HG03175 (cell line): ENCODE data around the gene FAH.
A peak's percentile ranks its signal among the peaks of the same experiment; 100 is the strongest.

Experiments used
- ATAC-seq: cut with Tn5 transposase; IDR thresholded peaks from one replicate; pipeline ENCODE4 v1.9.1; 2021; ENCODE audit warnings: mild to moderate bottlenecking, moderate library complexity; ENCODE audit not compliant: unreplicated experiment

Gene FAH

DNA sequence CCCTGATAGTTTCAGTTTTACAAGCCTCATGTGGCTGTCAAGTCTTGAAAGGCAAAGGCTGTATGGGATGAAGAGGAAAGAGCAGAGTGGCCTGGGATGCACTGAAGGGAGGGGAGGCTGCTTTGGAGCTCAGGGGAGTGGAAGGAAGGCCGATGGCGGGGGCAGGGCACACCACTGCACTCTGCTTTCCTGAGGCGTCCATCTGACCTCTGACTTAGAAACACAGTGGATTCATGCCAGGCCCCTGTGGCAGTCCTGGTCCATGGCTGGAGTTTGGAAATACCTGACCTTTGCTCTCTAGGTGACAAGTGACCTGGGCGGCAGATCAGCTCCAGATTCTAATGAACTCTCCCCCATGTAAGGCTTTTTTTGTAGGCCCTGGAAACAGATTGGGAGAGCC, 19.0 kb downstream of the FAH start:
- no peak for ATAC-seq

GRCh38 chr15:80172401-80172800, 19.6 kb downstream of the FAH start:
- no peak for ATAC-seq

DNA sequence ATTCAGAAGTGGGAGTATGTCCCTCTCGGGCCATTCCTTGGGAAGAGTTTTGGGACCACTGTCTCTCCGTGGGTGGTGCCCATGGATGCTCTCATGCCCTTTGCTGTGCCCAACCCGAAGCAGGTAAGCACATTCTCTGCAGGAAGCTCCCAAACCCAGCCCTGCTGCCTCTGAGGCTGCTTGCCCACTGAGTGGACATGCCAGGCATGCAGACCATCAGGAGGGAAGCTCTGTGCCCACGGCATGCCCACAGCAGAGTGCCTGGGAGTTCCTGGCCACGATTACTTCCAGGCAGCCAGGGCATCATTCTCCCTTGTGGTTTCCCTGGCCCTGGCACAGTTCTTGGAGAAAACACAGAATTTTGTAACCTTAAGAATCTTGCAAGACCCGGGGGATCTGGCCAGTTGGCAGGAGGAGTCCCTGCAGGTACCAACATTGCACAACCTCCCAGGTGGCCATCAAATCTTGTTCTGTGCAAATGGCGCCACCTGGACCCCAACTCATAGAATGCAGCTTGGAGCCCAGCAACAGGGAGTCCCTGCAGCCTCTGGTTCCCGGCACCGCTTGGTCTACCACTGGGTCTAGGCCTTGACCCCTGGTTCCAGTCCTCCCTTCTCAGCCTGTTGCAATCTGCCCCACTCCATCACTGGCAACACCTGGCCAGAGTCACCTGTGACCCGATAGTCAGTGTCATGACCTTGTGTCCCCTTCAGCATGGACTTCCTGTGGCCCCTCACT, 20.4 kb downstream of the FAH start:
- ATAC-seq = peak; percentile 74

- no peak for ATAC-seq
Observed at GRCh38 chr15:80174017-80174746, 21.4 kb downstream of the FAH start.

DNA sequence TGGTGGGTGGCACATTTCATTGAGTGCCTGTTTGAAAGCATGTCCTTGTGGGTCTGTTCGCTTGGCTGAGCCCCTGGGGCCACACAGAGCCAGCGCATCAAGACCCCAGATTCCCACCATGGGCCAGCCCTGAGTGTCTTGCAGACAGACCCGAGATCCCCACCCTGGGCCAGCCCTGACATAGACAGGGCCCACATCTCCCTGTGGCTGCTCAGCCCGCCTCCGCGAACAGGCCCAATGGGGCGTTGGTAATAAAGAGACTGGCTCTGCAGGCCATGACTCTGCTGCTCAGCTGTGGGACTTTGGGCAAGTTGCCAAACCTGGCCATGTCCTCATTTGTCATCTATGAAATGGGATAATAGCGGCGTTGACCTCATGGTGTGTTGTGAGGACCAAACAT, 22.6 kb downstream of the FAH start:
- ATAC-seq = no peak

- ATAC-seq = no peak
Observed at GRCh38 chr15:80176443-80176842, 23.6 kb downstream of the FAH start.

GRCh38 chr15:80177156-80177555, 24.4 kb downstream of the FAH start:
- no peak for ATAC-seq

DNA sequence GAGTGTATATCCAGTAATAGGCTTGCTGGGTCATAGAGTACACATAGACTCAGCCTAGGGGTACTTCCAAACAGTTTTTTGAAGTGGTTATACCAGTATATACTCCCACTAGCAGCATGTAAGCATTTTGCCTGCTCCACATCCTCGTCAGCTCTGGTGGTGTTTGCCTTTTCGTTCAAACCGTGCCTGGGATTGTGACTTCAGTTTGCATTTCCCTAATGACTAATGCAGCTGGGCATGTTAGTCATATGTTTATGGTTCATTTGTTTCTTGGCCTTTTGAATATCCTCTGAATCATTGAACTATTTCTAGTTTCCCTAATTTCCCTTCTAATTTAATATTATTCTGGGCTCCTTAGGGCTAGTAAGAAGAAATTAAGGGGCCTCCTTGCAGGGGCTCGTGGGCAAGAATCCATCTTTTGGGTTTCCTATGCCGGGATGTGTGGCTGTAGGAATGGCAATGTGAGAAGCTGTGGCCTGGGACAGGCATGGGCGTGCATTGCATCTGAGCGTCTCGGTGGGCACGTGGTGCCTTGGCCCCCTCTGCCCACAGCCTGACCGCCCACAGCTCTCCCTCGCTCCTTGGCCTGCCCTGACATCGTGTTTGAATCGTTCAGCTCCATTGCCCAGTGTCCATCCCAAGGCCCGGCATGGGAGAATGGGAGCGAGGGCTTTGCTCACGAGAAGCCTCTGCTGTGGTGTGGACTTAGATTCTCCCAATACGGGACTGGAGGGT, 26.4 kb downstream of the FAH start:
- ATAC-seq = no peak

DNA sequence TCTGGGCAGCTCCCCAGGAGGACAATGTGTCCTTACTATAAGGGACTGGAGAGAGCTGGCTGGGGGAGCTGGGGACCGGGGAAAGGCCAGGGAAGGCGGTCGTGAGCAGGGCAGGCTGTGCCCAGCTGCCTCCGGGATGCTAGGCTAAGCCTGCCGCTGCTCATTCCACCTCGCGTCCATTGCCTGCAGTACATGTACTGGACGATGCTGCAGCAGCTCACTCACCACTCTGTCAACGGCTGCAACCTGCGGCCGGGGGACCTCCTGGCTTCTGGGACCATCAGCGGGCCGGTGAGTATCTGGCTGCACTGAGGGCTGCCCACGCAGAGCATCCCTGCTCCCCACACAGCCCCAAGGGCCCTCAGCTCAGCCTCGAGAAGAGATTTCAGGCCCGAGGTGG, 27.1 kb downstream of the FAH start:
- no peak for ATAC-seq

DNA sequence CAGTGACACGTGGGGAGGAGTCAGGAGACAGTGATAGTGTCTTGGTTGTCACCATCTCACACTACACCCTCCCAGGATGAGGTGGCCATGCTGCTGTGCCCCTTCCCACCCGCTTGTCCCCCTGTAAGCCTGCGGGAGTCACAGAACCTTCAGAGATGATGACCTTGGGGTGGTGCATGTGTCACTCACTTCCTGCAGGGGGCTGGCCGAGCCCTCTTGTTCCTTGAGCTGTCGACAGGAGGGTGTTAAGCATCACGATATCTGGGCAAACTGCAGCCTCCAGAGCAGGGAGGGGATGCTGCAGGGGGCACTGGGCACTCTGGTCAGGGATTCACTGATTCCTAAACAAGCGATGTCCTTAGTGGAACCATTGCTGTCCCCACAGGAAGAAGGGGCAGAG, 27.7 kb downstream of the FAH start:
- no peak for ATAC-seq

DNA sequence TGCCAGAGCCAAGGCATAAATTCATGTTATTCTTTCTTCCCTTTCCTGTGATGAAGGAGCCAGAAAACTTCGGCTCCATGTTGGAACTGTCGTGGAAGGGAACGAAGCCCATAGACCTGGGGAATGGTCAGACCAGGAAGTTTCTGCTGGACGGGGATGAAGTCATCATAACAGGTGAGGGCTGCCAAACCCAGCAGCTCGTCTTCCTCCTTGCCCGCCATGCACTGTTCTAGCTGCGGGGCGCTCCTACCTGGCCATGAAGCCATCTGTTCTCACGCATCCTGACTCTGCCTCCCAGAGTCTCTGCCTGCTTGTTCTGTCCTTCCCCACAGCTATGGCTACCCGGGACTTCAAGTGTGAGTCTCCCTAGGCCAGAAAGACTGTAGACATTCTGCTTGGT, 28.2 kb downstream of the FAH start:
- ATAC-seq = no peak

DNA sequence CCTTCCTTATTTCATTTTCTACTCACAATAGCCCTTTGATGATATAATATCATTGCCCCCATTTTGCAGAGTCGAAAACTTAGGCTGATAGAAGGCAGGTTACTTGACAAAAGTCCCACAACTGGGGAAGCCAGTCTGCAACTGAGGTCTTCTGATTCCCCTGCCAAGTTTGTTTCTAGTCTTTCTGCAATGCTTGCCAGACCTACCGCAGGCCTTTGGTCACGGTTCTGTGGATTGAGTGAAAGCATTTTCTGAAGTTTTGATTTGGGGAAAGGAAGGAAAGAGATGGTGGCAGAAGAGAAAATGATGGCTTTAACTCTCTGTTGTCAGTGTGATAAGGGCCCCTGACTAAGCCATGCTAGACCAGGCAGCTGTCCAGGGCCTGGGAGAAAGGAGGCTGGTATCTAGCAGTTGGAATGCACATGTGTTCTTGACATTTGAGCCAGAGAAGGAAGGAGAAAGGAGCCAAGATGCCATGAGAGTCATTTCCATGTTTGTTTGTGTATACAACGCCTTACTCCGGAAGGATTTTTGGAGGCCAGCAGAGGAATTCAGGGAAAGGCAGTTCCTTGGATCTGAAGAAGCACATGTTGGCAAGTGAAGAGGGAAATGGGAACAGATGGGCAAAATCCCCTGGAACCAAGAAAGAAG, 29.9 kb downstream of the FAH start:
- ATAC-seq = no peak

DNA sequence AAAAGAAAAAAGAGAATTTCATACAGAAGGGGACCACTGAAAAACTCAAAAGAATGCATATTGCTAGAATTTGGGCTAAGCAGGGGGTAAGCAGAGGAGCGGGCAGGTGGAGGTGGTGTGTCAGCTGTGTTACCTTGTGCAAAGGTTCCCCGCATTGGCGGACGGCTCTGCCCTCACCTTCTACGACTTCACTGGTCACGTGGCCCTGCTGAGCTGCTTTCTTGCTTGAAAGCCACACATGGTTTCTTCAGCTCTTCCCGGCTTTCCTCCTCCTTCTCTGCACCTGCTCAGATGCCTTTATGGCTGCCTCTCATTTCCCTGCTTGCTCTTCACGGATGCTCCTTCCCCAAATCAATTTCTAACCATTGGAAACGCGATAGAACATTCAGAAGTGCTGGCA, 30.5 kb downstream of the FAH start:
- ATAC-seq = no peak

DNA sequence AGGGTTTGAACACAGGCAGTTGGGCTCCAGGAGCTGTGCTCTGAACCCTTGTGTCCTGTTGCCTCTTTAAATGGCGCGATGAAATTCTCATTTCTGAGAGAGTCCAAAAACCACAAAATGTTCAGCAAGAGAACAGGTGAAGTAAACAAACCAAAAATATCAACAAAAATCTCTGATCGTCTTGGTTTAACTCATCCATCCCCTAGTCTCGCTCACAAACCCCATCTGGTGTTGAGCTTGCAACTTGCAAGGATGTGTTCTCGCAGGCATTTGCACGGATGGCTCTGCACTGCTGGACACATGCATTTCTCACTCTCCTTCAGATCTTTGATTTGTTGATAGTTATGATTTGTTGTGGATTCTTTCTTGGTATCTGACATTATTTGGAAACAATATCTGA, 31.1 kb downstream of the FAH start:
- no peak for ATAC-seq

GRCh38 chr15:80184554-80184953, 31.8 kb downstream of the FAH start:
- no peak for ATAC-seq

GRCh38 chr15:80185152-80185551, 32.4 kb downstream of the FAH start:
- ATAC-seq = no peak

DNA sequence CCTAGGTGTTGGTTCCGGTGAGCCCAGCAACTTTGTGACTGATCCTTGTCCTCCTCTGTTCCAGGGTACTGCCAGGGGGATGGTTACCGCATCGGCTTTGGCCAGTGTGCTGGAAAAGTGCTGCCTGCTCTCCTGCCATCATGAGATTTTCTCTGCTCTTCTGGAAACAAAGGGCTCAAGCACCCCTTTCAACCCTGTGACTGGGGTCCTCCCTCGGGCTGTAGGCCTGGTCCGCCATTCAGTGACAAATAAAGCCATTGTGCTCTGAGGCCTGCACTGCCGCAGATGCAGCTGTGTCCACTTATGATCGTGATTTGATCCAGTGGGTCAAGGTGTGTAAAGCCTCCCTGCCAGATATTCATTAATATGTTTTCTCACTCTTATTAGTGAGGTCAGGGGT, 33.3 kb downstream of the FAH start:
- ATAC-seq = no peak

- no peak for ATAC-seq
Observed at GRCh38 chr15:80186597-80186996, 33.8 kb downstream of the FAH start.

- no peak for ATAC-seq
Observed at GRCh38 chr15:80188251-80188650, 35.5 kb downstream of the FAH start.

- ATAC-seq = no peak
Observed at GRCh38 chr15:80191198-80191597, 38.4 kb downstream of the FAH start.

- no peak for ATAC-seq
Observed at GRCh38 chr15:80191897-80192595, 39.2 kb downstream of the FAH start.
